DLD1 (cell line): Measurements from ENCODE around the gene JADE3.

Experiments
- in situ Hi-C: cut with HindIII; loops from 2 replicates; pipeline ENCODE4 v1.10.0; 2017; ENCODE audit warnings: low sequenced_read_pairs

Gene JADE3

DNA sequence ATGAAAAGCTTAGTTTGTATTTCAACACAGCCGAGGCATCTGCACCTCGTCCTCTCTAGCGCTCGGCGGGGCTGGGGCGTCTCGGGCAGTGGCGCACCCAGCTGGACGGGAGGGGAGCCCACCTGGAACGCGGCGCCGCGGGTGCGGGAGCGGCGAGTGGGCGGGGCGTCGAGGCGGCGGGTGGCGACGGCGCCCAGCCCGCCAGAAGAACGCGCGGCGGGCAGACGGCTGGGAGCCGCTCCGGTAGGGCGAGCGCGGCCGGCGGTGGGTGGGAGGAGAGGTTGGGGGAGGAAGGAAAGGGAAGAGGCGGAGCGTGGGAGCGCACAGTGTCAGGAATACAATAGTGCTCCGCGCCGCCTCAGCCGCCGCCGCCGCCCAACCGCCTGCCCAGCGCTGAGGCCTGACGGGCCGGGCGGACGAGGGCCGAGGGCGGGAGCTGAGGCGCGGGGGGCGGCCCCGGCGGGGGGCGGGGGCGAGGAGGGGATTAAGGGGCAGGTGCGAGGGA is at the start of gene JADE3:
JADE3 (plus strand) TSS at position 324 of the 505 bp plus-strand sequence. CDS start 72,474 bp downstream, outside the sequence.
- in situ Hi-C loops, result no loop called here

DNA sequence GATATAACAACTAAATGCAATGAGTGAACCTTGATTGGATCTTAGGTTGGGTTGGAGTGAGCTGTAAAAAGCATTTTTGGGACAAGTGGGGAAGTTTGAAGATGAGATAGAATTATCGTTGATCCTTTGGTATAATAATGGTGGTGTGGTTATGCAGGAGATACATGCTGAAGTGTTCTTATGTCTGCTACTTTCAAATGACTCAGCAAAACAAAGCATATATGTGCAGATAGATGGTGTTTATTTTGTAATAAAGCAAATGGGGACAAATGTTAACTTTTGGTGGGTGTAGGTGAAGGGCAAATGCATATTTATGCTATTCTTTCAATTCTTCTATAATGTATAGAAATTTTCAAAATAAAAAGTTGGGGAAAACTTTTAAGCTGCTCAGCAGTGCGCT is 49.1 kb upstream of the JADE3 start:
- in situ Hi-C loops, result no loop called here

DNA sequence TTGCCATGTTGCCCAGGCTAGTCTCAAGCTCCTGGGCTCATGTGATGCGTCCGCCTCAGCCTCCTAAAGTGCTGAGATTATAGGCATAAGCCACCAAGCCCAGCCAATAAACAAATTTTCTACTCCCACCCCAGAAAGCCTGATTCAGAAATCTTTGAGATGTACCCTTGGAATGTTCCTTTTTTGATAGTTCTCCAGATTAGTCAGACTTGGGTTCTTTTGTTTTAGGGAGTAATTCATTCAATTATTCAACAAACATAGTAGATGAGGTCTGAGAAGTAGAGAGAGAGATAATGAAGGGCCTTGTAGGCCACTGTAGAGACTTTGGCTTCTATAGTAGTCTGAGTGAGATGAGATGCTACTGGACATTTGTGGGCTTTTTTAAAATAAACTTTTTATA is 47.6 kb upstream of the JADE3 start:
- in situ Hi-C loops, result no loop called here

- in situ Hi-C loops, result no loop called here
These were observed 46.9 kb upstream of the JADE3 start for GRCh38 chrX:46865281-46865680.

- in situ Hi-C loops, result no loop called here
These were observed 45.5 kb upstream of the JADE3 start for GRCh38 chrX:46866726-46867125.

DNA sequence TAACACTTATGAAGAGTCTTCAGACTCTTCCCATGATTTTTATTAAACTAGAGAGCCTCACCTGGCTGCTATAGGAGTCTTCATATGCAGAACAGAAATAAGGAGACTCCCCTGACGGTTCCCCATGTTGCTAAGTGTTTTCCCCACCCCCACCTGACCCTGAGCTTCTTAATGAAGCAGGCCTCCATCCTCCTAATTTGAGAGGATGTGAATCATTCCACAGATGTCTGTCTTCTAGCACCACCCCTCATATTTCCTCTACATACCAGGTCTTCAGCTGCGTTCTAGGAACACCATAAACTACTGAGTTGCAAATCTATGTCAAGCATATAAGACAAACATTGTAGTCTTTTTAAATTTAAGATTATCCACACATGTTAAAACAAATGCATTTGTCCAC is 38.5 kb upstream of the JADE3 start:
- in situ Hi-C loops, result no loop called here

DNA sequence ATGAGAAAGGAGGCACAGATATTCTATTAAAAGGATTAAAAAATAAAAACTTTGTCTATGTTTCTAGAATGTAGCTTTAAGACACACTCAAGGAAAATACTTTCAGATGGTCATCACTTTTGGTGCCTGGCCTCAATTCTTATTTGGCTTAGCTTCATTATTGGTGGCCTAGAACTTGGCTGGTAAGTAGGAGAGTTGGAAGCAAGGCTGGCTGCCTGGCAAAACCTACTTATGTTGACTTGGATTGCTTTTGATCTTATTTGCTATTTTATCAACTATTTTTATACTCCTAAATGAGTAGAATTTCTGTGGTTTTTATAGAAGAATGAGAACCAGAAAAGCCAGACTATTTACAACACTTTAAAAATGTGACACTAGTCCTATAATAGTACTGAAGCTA is 35.3 kb upstream of the JADE3 start:
- in situ Hi-C loops, result no loop called here

GRCh38 chrX:46882266-46882665 is 30.0 kb upstream of the JADE3 start:
- in situ Hi-C loops, result no loop called here

- in situ Hi-C loops, result no loop called here
These were observed 27.4 kb upstream of the JADE3 start for GRCh38 chrX:46884799-46885198.

DNA sequence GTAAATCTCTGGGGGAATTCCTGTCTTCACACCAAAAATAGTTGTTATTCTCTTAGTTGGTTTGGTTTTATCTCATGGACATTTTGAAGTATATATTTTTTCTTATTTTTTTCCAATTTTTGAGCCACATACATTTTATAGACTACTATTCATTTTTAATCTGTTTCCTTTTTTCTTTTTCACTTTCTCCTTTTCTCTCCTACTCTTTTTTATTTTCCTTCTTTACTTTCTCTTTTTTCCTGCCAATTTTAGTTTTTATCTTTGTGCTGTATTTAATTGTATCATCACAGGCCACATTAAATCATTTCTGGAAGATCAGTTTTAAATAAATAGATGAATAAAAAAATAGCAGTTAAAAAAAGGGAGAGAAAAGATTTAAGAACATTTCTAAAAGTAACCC is 14.0 kb upstream of the JADE3 start:
- in situ Hi-C loops, result no loop called here

- in situ Hi-C loops, result no loop called here
These were observed 8.6 kb upstream of the JADE3 start for GRCh38 chrX:46903458-46904242.

- in situ Hi-C loops, result no loop called here
These were observed 7.6 kb upstream of the JADE3 start for GRCh38 chrX:46904626-46905025.

DNA sequence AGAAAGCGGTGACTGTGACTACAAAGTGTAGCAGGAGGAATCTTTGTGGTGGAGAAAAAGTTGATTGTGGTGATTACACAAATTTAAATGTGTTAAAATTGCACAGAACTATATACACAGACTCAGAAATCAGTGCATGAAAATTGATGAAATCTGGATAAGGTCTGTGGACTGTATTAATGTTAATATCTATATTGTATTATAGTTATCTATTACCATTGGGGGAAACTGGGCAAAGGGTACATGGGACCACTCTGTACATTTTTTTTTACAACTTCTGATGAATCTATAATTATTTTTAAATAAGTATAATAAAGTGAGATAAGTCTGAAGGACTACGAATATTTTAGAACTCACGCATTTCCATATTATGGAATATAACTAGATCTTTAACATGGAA is 1.8 kb upstream of the JADE3 start:
- in situ Hi-C loops, result no loop called here

DNA sequence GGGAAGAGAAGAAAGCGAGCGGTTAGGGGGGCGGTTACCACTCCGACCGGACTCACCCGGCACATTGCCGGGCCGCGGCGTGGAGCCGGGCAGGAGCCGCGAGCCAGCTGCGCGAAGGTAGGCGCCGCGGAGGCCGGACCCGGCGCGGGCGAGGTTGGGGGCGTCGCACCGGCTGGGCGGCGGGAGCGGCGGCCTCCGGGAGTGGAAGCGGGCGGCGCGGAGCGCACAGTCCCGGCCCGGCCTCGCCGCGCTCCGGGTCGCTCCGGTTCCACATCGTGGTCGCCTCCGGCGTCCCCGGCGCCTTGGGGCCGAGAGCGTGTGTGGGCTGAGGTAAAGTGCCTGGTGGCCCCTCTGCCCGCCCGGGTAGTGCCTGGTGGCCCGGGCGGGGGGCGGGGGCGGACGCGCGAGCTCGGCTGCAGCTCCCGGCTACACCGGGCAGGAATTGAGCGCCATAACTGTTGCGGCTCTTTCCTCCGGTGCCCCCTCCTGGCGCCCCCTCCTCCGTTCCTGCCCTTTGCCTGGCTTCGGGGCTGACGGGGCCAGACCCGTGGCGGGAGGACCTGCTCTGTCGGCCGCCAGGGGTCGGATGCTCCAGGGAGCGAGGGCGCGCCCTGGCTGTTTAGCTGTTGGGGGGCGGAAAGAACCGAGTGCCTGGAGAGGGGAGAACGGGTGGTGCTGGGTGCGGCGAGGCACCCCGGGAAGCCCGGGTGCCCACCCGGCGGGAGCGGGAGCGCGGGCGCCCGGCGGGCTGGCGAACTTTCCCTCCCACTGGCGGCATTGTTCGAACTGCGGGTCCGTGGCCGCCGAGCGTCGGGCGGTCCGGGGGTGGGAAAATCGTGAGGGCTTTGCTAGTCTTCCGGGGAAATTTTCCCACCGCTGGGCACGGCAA is 626 bp downstream of the JADE3 start:
- in situ Hi-C loops, result no loop called here

- in situ Hi-C loops, result no loop called here
These were observed 1.4 kb downstream of the JADE3 start for GRCh38 chrX:46913667-46914066.

- in situ Hi-C loops, result no loop called here
These were observed 4.1 kb downstream of the JADE3 start for GRCh38 chrX:46916273-46916672.

- in situ Hi-C loops, result no loop called here
These were observed 5.4 kb downstream of the JADE3 start for GRCh38 chrX:46917622-46918021.

- in situ Hi-C loops, result no loop called here
These were observed 6.2 kb downstream of the JADE3 start for GRCh38 chrX:46918434-46918833.

- in situ Hi-C loops, result no loop called here
These were observed 8.0 kb downstream of the JADE3 start for GRCh38 chrX:46920235-46920634.

GRCh38 chrX:46922611-46923010 is 10.4 kb downstream of the JADE3 start:
- in situ Hi-C loops, result no loop called here

DNA sequence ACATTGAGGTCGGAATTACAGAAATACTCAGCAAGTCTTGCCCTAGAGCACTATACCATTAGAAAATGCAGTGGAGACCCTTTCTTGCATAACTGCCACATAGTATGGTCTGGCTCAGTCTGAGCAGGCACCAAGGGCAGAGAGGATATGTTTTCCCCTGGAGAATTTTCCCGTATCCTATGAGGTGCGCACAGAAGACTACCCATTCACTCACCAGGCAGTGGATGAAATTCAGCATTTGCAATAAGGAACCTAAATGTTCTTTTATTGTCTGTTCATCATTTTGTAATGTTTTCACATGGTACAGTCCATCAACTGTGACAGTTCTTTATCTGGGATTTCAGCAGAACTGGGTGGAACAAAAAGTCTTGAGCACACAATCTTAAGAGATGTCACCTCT is 15.5 kb downstream of the JADE3 start:
- in situ Hi-C loops, result no loop called here
